CD4-positive, alpha-beta T cell (primary cell): ENCODE measurements around the gene TRAK2. TPM values are rescaled to one million over a fixed set of nuclear protein-coding genes. Genes with fewer than 3 reads are reported as not detected.
"Not testable (repeated sequence)": the region's sequence is repeated elsewhere in the genome, so short reads cannot be mapped to it uniquely, and the experiment has no call there.

Experiments used
- ATAC-seq: fragments of 200-7000 bp; cut with Tn5 transposase; one replicate; pipeline ENCODE4 v1.10.0; 2022; ENCODE audit warnings: mild to moderate bottlenecking; ENCODE audit not compliant: poor library complexity
- CTCF ChIA-PET: fragments of 350-600 bp; sonication (Branson Sonifier 250); formaldehyde crosslinking; loops from one replicate; lab custom pipeline; 2021; ENCODE audit warnings: antibody characterized with exemption, inconsistent platforms; lab: Charles Lee
- POLR2A ChIA-PET: fragments of 350-600 bp; sonication (Branson Sonifier 250); formaldehyde crosslinking; loops from one replicate; lab custom pipeline; 2021; ENCODE audit warnings: antibody characterized with exemption, inconsistent platforms; lab: Charles Lee
- DNase-seq, 14 experiments: peaks; one replicate each; pipeline ENCODE4 v3.0.0-alpha.2; 2013 to 2020; ENCODE audit warnings: mixed read lengths in 2 of 14
- H3K27ac ChIP-seq, 2 donors: one replicate each; pipeline versions ENCODE4 v1.5.1 to v1.7.0; 2013; ENCODE audit warnings: low read length in 2 of 2, low read depth in 1 of 2, mild to moderate bottlenecking in 1 of 2
- H3K27me3 ChIP-seq, 2 experiments: 1 replicate in 1 of 2; 2 replicates in 1 of 2; pipeline versions ENCODE4 v1.6.1 to v1.7.0; 2013; ENCODE audit warnings: low read length in 2 of 2, control low read depth in 1 of 2, mild to moderate bottlenecking in 1 of 2, moderate library complexity in 1 of 2; ENCODE audit not compliant: insufficient read depth in 2 of 2, control insufficient read depth in 1 of 2
- H3K36me3 ChIP-seq: one replicate; pipeline ENCODE4 v1.6.1; 2013; ENCODE audit warnings: low read length, control low read depth; ENCODE audit not compliant: insufficient read depth
- H3K4me1 ChIP-seq: one replicate; pipeline ENCODE4 v1.6.1; 2013; ENCODE audit warnings: low read length, control low read depth; ENCODE audit not compliant: insufficient read depth
- H3K4me3 ChIP-seq: one replicate; pipeline ENCODE4 v1.5.1; 2013; ENCODE audit warnings: mild to moderate bottlenecking, low read length, moderate library complexity
- H3K9me3 ChIP-seq, 2 experiments: 1 replicate in 1 of 2; 2 replicates in 1 of 2; pipeline versions ENCODE4 v1.6.1 to v1.7.0; 2013; ENCODE audit warnings: low read length in 2 of 2, mild to moderate bottlenecking in 2 of 2, control low read depth in 1 of 2, moderate library complexity in 1 of 2; ENCODE audit not compliant: control insufficient read depth in 1 of 2, insufficient read depth in 1 of 2
- H3K27ac Mint-ChIP-seq: one replicate; pipeline ENCODE4 v1.8.0; 2020; ENCODE audit warnings: mixed read lengths
- H3K27me3 Mint-ChIP-seq: one replicate; pipeline ENCODE4 v1.8.0; 2021; ENCODE audit warnings: mixed read lengths
- H3K36me3 Mint-ChIP-seq: one replicate; pipeline ENCODE4 v1.8.0; 2021; ENCODE audit warnings: low read depth, mixed read lengths
- H3K4me1 Mint-ChIP-seq: one replicate; pipeline ENCODE4 v1.8.0; 2021; ENCODE audit warnings: low read depth, mixed read lengths
- H3K4me3 Mint-ChIP-seq: one replicate; pipeline ENCODE4 v1.8.0; 2020; ENCODE audit warnings: mild to moderate bottlenecking, mixed read lengths
- H3K9me3 Mint-ChIP-seq: one replicate; pipeline ENCODE4 v1.8.0; 2020; ENCODE audit warnings: mixed read lengths
- CTCF ChIP-seq: fragments of 200-600 bp; IDR thresholded peaks from one replicate; pipeline ENCODE4 v1.8.0; 2022; ENCODE audit warnings: antibody characterized with exemption, mild to moderate bottlenecking
- intact Hi-C, 2 experiments: fragments of 100-400 bp; cut with DNase I in 1 of 2; cut with micrococcal nuclease in 1 of 2; formaldehyde crosslinking; loops; one replicate each; pipeline versions ENCODE4 v1.15.1 to v1.9.0; 2023 to 2025; cut with DNase I, micrococcal nuclease
- total RNA-seq, 174 experiments: library from RNA in 2 of 174; stranded (reverse) in 2 of 174; gene quantifications; one replicate each; pipeline ENCODE4 v1.2.3 and lab custom pipeline; 2021 to 2026

TRAK2 gene
- total RNA-seq, 2 experiments from 2014 or later: 32.5 to 35.6 TPM

- Mint-ChIP-seq H3K4me3 (no peak overlapping the region), H3K4me1 (peaks cover 57% of the 10 kb centered on the region), H3K27ac (no peak overlapping the region), H3K36me3 (peaks cover 6% of the 10 kb centered on the region), H3K27me3 (no peaks in the 10 kb centered on the region), H3K9me3 (no peaks in the 10 kb centered on the region)
- Histone ChIP-seq H3K27ac (no peak overlapping the region), H3K4me3 (no peak overlapping the region), H3K27me3 (no peaks in the 10 kb centered on the region), H3K36me3 (peaks cover 4% of the 10 kb centered on the region), H3K4me1 (no peaks in the 10 kb centered on the region), H3K9me3 (no peaks in the 10 kb centered on the region)
- intact Hi-C loops: no loop called here
- ChIA-PET CTCF (interaction anchor here (2.6 kb wide), 1 partner anchor 9 kb away, joined by 6 read pairs; no protein-coding TSS in a partner anchor), POLR2A (interaction anchor here (2.5 kb wide), 1 partner anchor 10 kb away, joined by 12 read pairs; the partner anchor contains the start of genes STRADB and TRAK2)
- DNase-seq (no peak), ATAC-seq (no peak)
- no peak for TF ChIP-seq CTCF
These were observed 9.8 kb downstream of the TRAK2 start for GRCh38 chr2:201441409-201441808.

- CTCF ChIA-PET: no interaction called here
- Histone ChIP-seq H3K27me3 (no peaks in the 10 kb centered on the region), H3K27ac (no peak overlapping the region), H3K4me3 (no peak overlapping the region), H3K9me3 (no peaks in the 10 kb centered on the region), H3K4me1 (no peaks in the 10 kb centered on the region), H3K36me3 (no peaks in the 10 kb centered on the region)
- ATAC-seq: no peak
- Mint-ChIP-seq H3K4me3 (no peak overlapping the region), H3K9me3 (no peaks in the 10 kb centered on the region), H3K27me3 (no peaks in the 10 kb centered on the region), H3K4me1 (peaks cover 57% of the 10 kb centered on the region), H3K27ac (no peak overlapping the region), H3K36me3 (peaks cover 6% of the 10 kb centered on the region)
- no peak for TF ChIP-seq CTCF
- POLR2A ChIA-PET: interaction anchor here (1.0 to 2.5 kb wide), 2 partner anchors 11 to 26 kb away, joined by 4 to 12 read pairs; partner anchors contain the start of genes STRADB and TRAK2
- intact Hi-C loops: no loop called here
- no peak for DNase-seq
These were observed 11.1 kb downstream of the TRAK2 start for GRCh38 chr2:201440182-201440581.

- H3K27me3 ChIP-seq, H3K36me3 ChIP-seq, DNase-seq, H3K4me1 ChIP-seq, H3K4me3 ChIP-seq, ATAC-seq, CTCF ChIA-PET, H3K4me3 Mint-ChIP-seq, H3K27ac Mint-ChIP-seq, H3K36me3 Mint-ChIP-seq, H3K9me3 ChIP-seq, H3K9me3 Mint-ChIP-seq, H3K27me3 Mint-ChIP-seq, H3K27ac ChIP-seq: not testable (repeated sequence)
- POLR2A ChIA-PET: interaction anchor here (0.6 to 2.5 kb wide), 2 partner anchors 12 to 78 kb away, joined by 3 to 12 read pairs; partner anchors contain the start of genes STRADB and TRAK2
- H3K4me1 Mint-ChIP-seq: peaks cover 63% of the 10 kb centered on the region
- intact Hi-C loops: loop anchor here in 1 of 2 experiments (10.0 kb wide), 1 partner anchor 935 kb away; the partner anchor contains the start of gene BMPR2
These were observed 11.8 kb downstream of the TRAK2 start for GRCh38 chr2:201439336-201439922.
